CD14-positive monocyte (primary cell): Measurements from ENCODE around the gene LMO3. TPM values are rescaled to one million over a fixed set of nuclear protein-coding genes. Genes with fewer than 3 reads are reported as not detected.
"Not testable (repeated sequence)": the region's sequence is repeated elsewhere in the genome, so short reads cannot be mapped to it uniquely, and the experiment has no call there.

Source experiments
- DNase-seq, 3 donors: peaks; one replicate each; pipeline ENCODE4 v3.0.0-alpha.2; 2011 to 2022
- H2AFZ ChIP-seq: 2 replicates; pipeline ENCODE4 v1.6.0; 2012; ENCODE audit warnings: mild to moderate bottlenecking, low read depth, low read length, inconsistent platforms; ENCODE audit not compliant: insufficient read depth, poor library complexity, severe bottlenecking
- H3K27ac ChIP-seq, 2 donors: 1 replicate in 1 of 2; 2 replicates in 1 of 2; pipeline ENCODE4 v1.5.1; 2012 to 2013; ENCODE audit warnings: low read length in 2 of 2, control low read depth in 1 of 2, inconsistent platforms in 1 of 2, low read depth in 1 of 2, mild to moderate bottlenecking in 1 of 2
- H3K27me3 ChIP-seq, 2 donors: one replicate each; pipeline versions ENCODE4 v1.6.0 to v1.6.1; 2011 to 2013; ENCODE audit warnings: low read length in 2 of 2; ENCODE audit not compliant: control insufficient read depth in 2 of 2, insufficient read depth in 2 of 2
- H3K36me3 ChIP-seq, 2 donors: replicated peaks in 1 of 2; 1 replicate in 1 of 2; 2 replicates in 1 of 2; pipeline versions ENCODE4 v1.5.1 to v1.6.1; 2012 to 2013; ENCODE audit warnings: low read length in 2 of 2, control low read depth in 1 of 2, inconsistent platforms in 1 of 2, mild to moderate bottlenecking in 1 of 2; ENCODE audit not compliant: insufficient read depth in 2 of 2, control insufficient read depth in 1 of 2
- H3K4me1 ChIP-seq, 2 donors: 1 replicate in 1 of 2; 2 replicates in 1 of 2; pipeline versions ENCODE4 v1.5.1 to v1.6.1; 2012 to 2013; ENCODE audit warnings: low read length in 2 of 2, control low read depth in 1 of 2, inconsistent platforms in 1 of 2, mild to moderate bottlenecking in 1 of 2, moderate library complexity in 1 of 2; ENCODE audit not compliant: insufficient read depth in 2 of 2, control insufficient read depth in 1 of 2
- H3K4me2 ChIP-seq: replicated peaks from 2 replicates; pipeline ENCODE3; 2012; ENCODE audit warnings: low read length, moderate library complexity, mild to moderate bottlenecking; ENCODE audit not compliant: poor library complexity, severe bottlenecking; ENCODE audit errors: extremely low read depth
- H3K4me3 ChIP-seq, 3 experiments: fragments of 200-600 bp in 1 of 3; sonication (generic) in 1 of 3; replicated peaks in 1 of 3; 1 replicate in 2 of 3; 2 replicates in 1 of 3; pipeline ENCODE4 v1.5.1; 2011 to 2013; ENCODE audit warnings: low read length in 3 of 3, mild to moderate bottlenecking in 3 of 3, control low read depth in 2 of 3, low read depth in 2 of 3, inconsistent platforms in 1 of 3, moderate library complexity in 1 of 3
- H3K79me2 ChIP-seq: 2 replicates; pipeline ENCODE4 v1.6.0; 2012; ENCODE audit warnings: mild to moderate bottlenecking, control low read depth, inconsistent platforms, low read length, moderate library complexity; ENCODE audit not compliant: insufficient read depth
- H3K9ac ChIP-seq: 2 replicates; pipeline ENCODE4 v1.6.0; 2017; ENCODE audit warnings: low read length, mild to moderate bottlenecking; ENCODE audit not compliant: insufficient read depth, poor library complexity, severe bottlenecking
- H3K9me3 ChIP-seq, 2 donors: replicated peaks in 1 of 2; 1 replicate in 1 of 2; 2 replicates in 1 of 2; pipeline versions ENCODE4 v1.5.1 to v1.6.1; 2012 to 2013; ENCODE audit warnings: low read length in 2 of 2, control low read depth in 1 of 2; ENCODE audit not compliant: control insufficient read depth in 1 of 2, insufficient read depth in 1 of 2
- H4K20me1 ChIP-seq: 2 replicates; pipeline ENCODE4 v1.6.0; 2012; ENCODE audit warnings: mild to moderate bottlenecking, low read length, control low read depth, moderate library complexity; ENCODE audit not compliant: insufficient read depth
- H3K27ac Mint-ChIP-seq, 7 donors: one replicate each; pipeline ENCODE4 v1.8.0; 2020; ENCODE audit warnings: mild to moderate bottlenecking in 7 of 7, mixed read lengths in 7 of 7, moderate library complexity in 6 of 7, inconsistent platforms in 2 of 7
- H3K27me3 Mint-ChIP-seq, 3 donors: one replicate each; pipeline ENCODE4 v1.8.0; 2021 to 2022; ENCODE audit warnings: low read depth in 3 of 3, mild to moderate bottlenecking in 3 of 3, mixed read lengths in 3 of 3, moderate library complexity in 3 of 3, inconsistent platforms in 1 of 3
- H3K36me3 Mint-ChIP-seq, 2 donors: one replicate each; pipeline ENCODE4 v1.8.0; 2020; ENCODE audit warnings: mixed read lengths in 2 of 2, inconsistent platforms in 1 of 2, mild to moderate bottlenecking in 1 of 2
- H3K4me1 Mint-ChIP-seq: one replicate; pipeline ENCODE4 v1.8.0; 2020; ENCODE audit warnings: mild to moderate bottlenecking, mixed read lengths
- H3K4me3 Mint-ChIP-seq, 2 donors: one replicate each; pipeline ENCODE4 v1.8.0; 2020; ENCODE audit warnings: mild to moderate bottlenecking in 2 of 2, mixed read lengths in 2 of 2, moderate library complexity in 1 of 2
- H3K9me3 Mint-ChIP-seq, 7 donors: one replicate each; pipeline ENCODE4 v1.8.0; 2020 to 2022; ENCODE audit warnings: mixed read lengths in 7 of 7, mild to moderate bottlenecking in 6 of 7, moderate library complexity in 6 of 7, inconsistent platforms in 2 of 7
- CTCF ChIP-seq: fragments of 200-600 bp; IDR thresholded peaks from one replicate; pipeline ENCODE4 v1.8.0; 2022; ENCODE audit warnings: antibody characterized with exemption, mild to moderate bottlenecking
- WGBS: methylation state at CpG from one replicate; pipeline ENCODE4 v1.1.5; 2013; ENCODE audit warnings: missing lambda C conversion rate; ENCODE audit not compliant: insufficient coverage; 5-methylcytosine and 5-hydroxymethylcytosine counted together
- intact Hi-C, 2 donors: fragments of 100-400 bp; cut with micrococcal nuclease; formaldehyde crosslinking; loops; one replicate each; pipeline versions ENCODE4 v1.15.0 to v1.15.1; 2023
- polyA plus RNA-seq, 3 donors: library from polyadenylated mRNA; depleted of rRNA in 1 of 3; unstranded in 2 of 3; stranded (reverse) in 1 of 3; fragments of 300-500 nt in 2 of 3; fragments of >200 nt in 1 of 3; fragmentation: Illumina TruSeq in 2 of 3; gene quantifications; 1 replicate in 2 of 3; 2 replicates in 1 of 3; pipeline ENCODE4 v1.2.3, GENCODE V29; 2012 to 2021

LMO3 gene
- polyA plus RNA-seq, 3 donors = not detected

- no peak for TF ChIP-seq CTCF
- H3K9me3 Mint-ChIP-seq = no peaks in the 10 kb centered on the region
Observed at GRCh38 chr12:16545836-16546235, 60.1 kb downstream of the LMO3 start.

GRCh38 chr12:16542586-16542985 lies 63.4 kb downstream of the LMO3 start:
- no peak overlapping the region for H3K4me3 ChIP-seq
- peaks cover 1% of the 10 kb centered on the region in 2 donors for H3K9me3 ChIP-seq
- H3K4me1 Mint-ChIP-seq = no peaks in the 10 kb centered on the region
- H3K36me3 ChIP-seq = no peaks in the 10 kb centered on the region
- H3K9ac ChIP-seq = no peak overlapping the region
- no CpG with 5 or more reads among the region's 2 CpGs for WGBS
- H3K27ac ChIP-seq = no peak overlapping the region
- no peaks in the 10 kb centered on the region for H3K4me1 ChIP-seq
- H3K4me2 ChIP-seq = no peak overlapping the region
- no peaks in the 10 kb centered on the region for H4K20me1 ChIP-seq
- no peaks in the 10 kb centered on the region for H3K36me3 Mint-ChIP-seq
- no peak for TF ChIP-seq CTCF
- H3K4me3 Mint-ChIP-seq = no peak overlapping the region
- no peak overlapping the region for H3K27ac Mint-ChIP-seq
- H3K9me3 Mint-ChIP-seq = peaks cover 0 to 14% (median 2%) of the 10 kb centered on the region in 7 donors
- H2AFZ ChIP-seq = no peak overlapping the region
- H3K79me2 ChIP-seq = no peaks in the 10 kb centered on the region
- intact Hi-C loops = no loop called here
- no peaks in the 10 kb centered on the region for H3K27me3 ChIP-seq
- H3K27me3 Mint-ChIP-seq = no peaks in the 10 kb centered on the region
- DNase-seq = no peak

More at GRCh38 chr12:16545836-16546235, 60.1 kb downstream of the LMO3 start:
- Histone ChIP-seq H3K36me3 (no peaks in the 10 kb centered on the region), H3K9ac (no peak overlapping the region), H2AFZ (no peak overlapping the region), H3K4me3 (no peak overlapping the region), H3K27ac (no peak overlapping the region), H3K4me1 (no peaks in the 10 kb centered on the region), H4K20me1 (no peaks in the 10 kb centered on the region), H3K9me3 (no peaks in the 10 kb centered on the region), H3K27me3 (no peaks in the 10 kb centered on the region), H3K4me2 (no peak overlapping the region), H3K79me2 (no peaks in the 10 kb centered on the region)
- Mint-ChIP-seq H3K36me3 (no peaks in the 10 kb centered on the region), H3K27me3 (no peaks in the 10 kb centered on the region), H3K4me3 (no peak overlapping the region), H3K27ac (no peak overlapping the region), H3K4me1 (no peaks in the 10 kb centered on the region)
- DNase-seq = no peak
- 100% methylated on average over 1 of the region's 3 CpGs for WGBS
- intact Hi-C loops = no loop called here

- WGBS = 60% methylated on average over 1 of the region's 1 CpG
- H3K4me1 ChIP-seq, H3K27ac ChIP-seq, H2AFZ ChIP-seq, H3K27me3 ChIP-seq, H3K27me3 Mint-ChIP-seq, H4K20me1 ChIP-seq, H3K9ac ChIP-seq, H3K27ac Mint-ChIP-seq, intact Hi-C loops, H3K4me3 Mint-ChIP-seq, H3K36me3 ChIP-seq, H3K4me3 ChIP-seq, H3K79me2 ChIP-seq, H3K4me2 ChIP-seq, H3K36me3 Mint-ChIP-seq, H3K4me1 Mint-ChIP-seq, DNase-seq: not testable (repeated sequence)
- H3K9me3 ChIP-seq = peaks cover 6 to 10% of the 10 kb centered on the region in 2 donors
- peaks cover 4 to 14% (median 10%) of the 10 kb centered on the region in 7 donors for H3K9me3 Mint-ChIP-seq
Observed at GRCh38 chr12:16537652-16538051, 68.3 kb downstream of the LMO3 start.
